HL-60 (cell line): Measurements from ENCODE around the gene SPSB3.

Experiments
- DNase-seq, 2 experiments: peaks; one replicate each; pipeline ENCODE4 v3.0.0-alpha.2; 2010 to 2020; ENCODE audit warnings: low read depth in 1 of 2, low spot score in 1 of 2
- H3K27ac ChIP-seq: fragments of 250-450 bp; sonication (Bioruptor Pico); replicated peaks from 2 replicates; pipeline ENCODE4 v1.5.1; 2020; ENCODE audit warnings: mild to moderate bottlenecking, moderate library complexity
- H3K27me3 ChIP-seq: fragments of 250-450 bp; sonication (Bioruptor Pico); 2 replicates; pipeline ENCODE4 v1.5.1; 2021; ENCODE audit warnings: mild to moderate bottlenecking, moderate library complexity; ENCODE audit not compliant: insufficient read depth, poor library complexity, severe bottlenecking
- H3K4me3 ChIP-seq: replicated peaks from 2 replicates; pipeline ENCODE4 v1.5.1; 2011; ENCODE audit warnings: mild to moderate bottlenecking, control low read depth, low read length; ENCODE audit not compliant: insufficient read depth
- GABPA ChIP-seq: IDR thresholded peaks from 2 replicates; pipeline ENCODE4 v1.6.1; 2012; ENCODE audit warnings: low read depth
- POLR2AphosphoS5 ChIP-seq: IDR thresholded peaks from 2 replicates; pipeline ENCODE4 v1.6.1; 2012; ENCODE audit warnings: low read depth
- REST ChIP-seq: IDR thresholded peaks from 2 replicates; pipeline ENCODE4 v1.6.1; 2012; ENCODE audit warnings: low read depth; ENCODE audit not compliant: insufficient replicate concordance
- SPI1 ChIP-seq: IDR thresholded peaks from 2 replicates; pipeline ENCODE4 v1.6.1; 2012; ENCODE audit warnings: low read depth, mild to moderate bottlenecking, borderline replicate concordance
- microRNA-seq: library from miRNA; unstranded; fragments of <30 nt; microRNA quantifications from one replicate; pipeline ENCODE4, GENCODE V29; 2018
- TF ChIP-seq, protein P1 (sequence below): IDR thresholded peaks from one replicate; pipeline ENCODE4 v1.5.1; 2011; ENCODE audit warnings: low read length, control low read depth, inconsistent platforms; ENCODE audit not compliant: insufficient read depth

SPSB3 gene

GRCh38 chr16:1729026-1729425 is 53.3 kb downstream of the SPSB3 start:
- TF ChIP-seq, protein P1, sequence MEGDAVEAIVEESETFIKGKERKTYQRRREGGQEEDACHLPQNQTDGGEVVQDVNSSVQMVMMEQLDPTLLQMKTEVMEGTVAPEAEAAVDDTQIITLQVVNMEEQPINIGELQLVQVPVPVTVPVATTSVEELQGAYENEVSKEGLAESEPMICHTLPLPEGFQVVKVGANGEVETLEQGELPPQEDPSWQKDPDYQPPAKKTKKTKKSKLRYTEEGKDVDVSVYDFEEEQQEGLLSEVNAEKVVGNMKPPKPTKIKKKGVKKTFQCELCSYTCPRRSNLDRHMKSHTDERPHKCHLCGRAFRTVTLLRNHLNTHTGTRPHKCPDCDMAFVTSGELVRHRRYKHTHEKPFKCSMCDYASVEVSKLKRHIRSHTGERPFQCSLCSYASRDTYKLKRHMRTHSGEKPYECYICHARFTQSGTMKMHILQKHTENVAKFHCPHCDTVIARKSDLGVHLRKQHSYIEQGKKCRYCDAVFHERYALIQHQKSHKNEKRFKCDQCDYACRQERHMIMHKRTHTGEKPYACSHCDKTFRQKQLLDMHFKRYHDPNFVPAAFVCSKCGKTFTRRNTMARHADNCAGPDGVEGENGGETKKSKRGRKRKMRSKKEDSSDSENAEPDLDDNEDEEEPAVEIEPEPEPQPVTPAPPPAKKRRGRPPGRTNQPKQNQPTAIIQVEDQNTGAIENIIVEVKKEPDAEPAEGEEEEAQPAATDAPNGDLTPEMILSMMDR, result no peak
- no peak for TF ChIP-seq POLR2AphosphoS5
- no peak for TF ChIP-seq REST
- TF ChIP-seq GABPA, result no peak
- TF ChIP-seq SPI1, result no peak

GRCh38 chr16:1727651-1728624 is 54.4 kb downstream of the SPSB3 start:
- Histone ChIP-seq H3K27ac (no peak overlapping the region), H3K4me3 (no peak overlapping the region), H3K27me3 (no peaks in the 10 kb centered on the region)
- DNase-seq, result no peak
- TF ChIP-seq GABPA (no peak), POLR2AphosphoS5 (no peak), SPI1 (no peak), REST (no peak)
- TF ChIP-seq, protein P1, result no peak

More at GRCh38 chr16:1729026-1729425, 53.3 kb downstream of the SPSB3 start:
- DNase-seq, result no peak
- H3K4me3 ChIP-seq, result no peak overlapping the region
- H3K27me3 ChIP-seq, result no peaks in the 10 kb centered on the region
- no peak overlapping the region for H3K27ac ChIP-seq

Small RNAs within 50 kb of the gene (microRNA-seq; reads per million reads assigned to microRNA genes)
- 1.5 reads per million for gene MIR3177
